HG03469 (cell line): ENCODE results near the gene CACNA2D1.

Experiments
- ATAC-seq: cut with Tn5 transposase; IDR thresholded peaks from one replicate; pipeline ENCODE4 v1.9.1; 2021; ENCODE audit warnings: mild to moderate bottlenecking, moderate library complexity, moderate number of reproducible peaks; ENCODE audit not compliant: unreplicated experiment

CACNA2D1 gene

GRCh38 chr7:82129091-82129490 is 314.5 kb downstream of the CACNA2D1 start:
- no peak for ATAC-seq

- no peak for ATAC-seq
These were observed 315.0 kb downstream of the CACNA2D1 start for GRCh38 chr7:82128546-82128945.

GRCh38 chr7:82126576-82126975 is 317.0 kb downstream of the CACNA2D1 start:
- no peak for ATAC-seq

GRCh38 chr7:82124445-82124844 is 319.1 kb downstream of the CACNA2D1 start:
- ATAC-seq: no peak

GRCh38 chr7:82122275-82122674 is 321.3 kb downstream of the CACNA2D1 start:
- ATAC-seq: no peak

- no peak for ATAC-seq
These were observed 329.3 kb downstream of the CACNA2D1 start for GRCh38 chr7:82114237-82114636.

GRCh38 chr7:82110146-82110840 is 333.3 kb downstream of the CACNA2D1 start:
- ATAC-seq: no peak

- no peak for ATAC-seq
These were observed 334.3 kb downstream of the CACNA2D1 start for GRCh38 chr7:82109288-82109687.

- no peak for ATAC-seq
These were observed 337.4 kb downstream of the CACNA2D1 start for GRCh38 chr7:82106201-82106600.

- ATAC-seq: no peak
These were observed 338.1 kb downstream of the CACNA2D1 start for GRCh38 chr7:82105463-82105862.

GRCh38 chr7:82098414-82098813 is 345.2 kb downstream of the CACNA2D1 start:
- no peak for ATAC-seq

GRCh38 chr7:82091126-82091684 is 352.4 kb downstream of the CACNA2D1 start:
- no peak for ATAC-seq

- ATAC-seq: no peak
These were observed 356.5 kb downstream of the CACNA2D1 start for GRCh38 chr7:82087099-82087498.

- no peak for ATAC-seq
These were observed 358.5 kb downstream of the CACNA2D1 start for GRCh38 chr7:82085116-82085515.

- no peak for ATAC-seq
These were observed 361.8 kb downstream of the CACNA2D1 start for GRCh38 chr7:82081644-82082224.

- peak; percentile 43 for ATAC-seq
These were observed 363.2 kb downstream of the CACNA2D1 start for GRCh38 chr7:82080254-82080927.

- no peak for ATAC-seq
These were observed 364.1 kb downstream of the CACNA2D1 start for GRCh38 chr7:82079527-82079926.

GRCh38 chr7:82078807-82079206 is 364.8 kb downstream of the CACNA2D1 start:
- ATAC-seq: peak; percentile 34

GRCh38 chr7:82071468-82071867 is 372.1 kb downstream of the CACNA2D1 start:
- ATAC-seq: no peak

GRCh38 chr7:82067628-82068264 is 375.8 kb downstream of the CACNA2D1 start:
- ATAC-seq: no peak

- no peak for ATAC-seq
These were observed 386.1 kb downstream of the CACNA2D1 start for GRCh38 chr7:82057476-82057875.
